Stimulated activated CD8-positive, alpha-beta memory T cell treated with anti-CD3 and anti-CD28 coated beads, Interleukin-7, amount 100 ng/mL, for 4 hours (primary cell): ENCODE measurements around the gene TROAP.
"Not testable (repeated sequence)": the region's sequence is repeated elsewhere in the genome, so short reads cannot be mapped to it uniquely, and the experiment has no call there.

Experiments used
- DNase-seq, 2 donors: peaks; one replicate each; pipeline ENCODE4 v3.0.0-alpha.2; 2020; ENCODE audit warnings: low read depth in 2 of 2

TROAP gene

GRCh38 chr12:49322708-49323523 is at the start of gene TROAP:
Gene TROAP (plus strand): TSS chr12:49323255. CDS start chr12:49323609, 354 bp downstream.
- DNase-seq = peak; percentile 92 to 96

GRCh38 chr12:49273726-49274395 is 49.2 kb upstream of the TROAP start:
- no peak for DNase-seq

GRCh38 chr12:49274396-49275069 is 48.5 kb upstream of the TROAP start:
- DNase-seq = no peak

GRCh38 chr12:49276304-49277290 is 46.5 kb upstream of the TROAP start:
- no peak for DNase-seq

GRCh38 chr12:49277466-49277865 is 45.6 kb upstream of the TROAP start:
- DNase-seq = no peak

GRCh38 chr12:49279706-49280159 is 43.3 kb upstream of the TROAP start:
- no peak for DNase-seq

GRCh38 chr12:49280545-49280944 is 42.5 kb upstream of the TROAP start:
- not testable (repeated sequence) for DNase-seq

GRCh38 chr12:49282302-49282701 is 40.8 kb upstream of the TROAP start:
- DNase-seq = no peak

GRCh38 chr12:49282740-49283375 is 40.2 kb upstream of the TROAP start:
- not testable (repeated sequence) for DNase-seq

- no peak for DNase-seq
Observed at GRCh38 chr12:49283541-49284429, 39.3 kb upstream of the TROAP start.

- DNase-seq = no peak
Observed at GRCh38 chr12:49284672-49285071, 38.4 kb upstream of the TROAP start.

GRCh38 chr12:49287876-49288275 is 35.2 kb upstream of the TROAP start:
- DNase-seq = no peak

- peak; percentile 43 for DNase-seq
Observed at GRCh38 chr12:49288412-49288853, 34.6 kb upstream of the TROAP start.

GRCh38 chr12:49288922-49289555 is 34.0 kb upstream of the TROAP start:
- DNase-seq = no peak

GRCh38 chr12:49292729-49293055 is 30.4 kb upstream of the TROAP start:
- no peak for DNase-seq

- no peak for DNase-seq
Observed at GRCh38 chr12:49293056-49293956, 29.7 kb upstream of the TROAP start.

GRCh38 chr12:49294086-49294803 is 28.8 kb upstream of the TROAP start:
- no peak for DNase-seq

GRCh38 chr12:49294804-49295081 is 28.3 kb upstream of the TROAP start:
- no peak for DNase-seq
